Panc1 (cell line): Measurements from ENCODE around the gene MRPL10.

Source experiments
- POLR2AphosphoS5 ChIP-seq: IDR thresholded peaks from 2 replicates; pipeline ENCODE4 v1.6.1; 2012; ENCODE audit warnings: mild to moderate bottlenecking, low read depth, low read length, moderate library complexity
- REST ChIP-seq, 2 experiments: IDR thresholded peaks; 2 replicates each; pipeline ENCODE4 v1.6.1; 2011 to 2012; ENCODE audit warnings: low read depth in 2 of 2, control low read depth in 1 of 2, low read length in 1 of 2, mild to moderate bottlenecking in 1 of 2, moderate library complexity in 1 of 2; ENCODE audit not compliant: insufficient read depth in 1 of 2
- TCF7L2 ChIP-seq: IDR thresholded peaks from 2 replicates; pipeline ENCODE4 v1.6.1; 2011; ENCODE audit warnings: mild to moderate bottlenecking, low read depth, low read length, inconsistent platforms
- TF ChIP-seq, protein P1 (sequence below): fragments of 450-650 bp; IDR thresholded peaks from 2 replicates; pipeline ENCODE4 v1.5.1; 2017; ENCODE audit warnings: mild to moderate bottlenecking

DNA sequence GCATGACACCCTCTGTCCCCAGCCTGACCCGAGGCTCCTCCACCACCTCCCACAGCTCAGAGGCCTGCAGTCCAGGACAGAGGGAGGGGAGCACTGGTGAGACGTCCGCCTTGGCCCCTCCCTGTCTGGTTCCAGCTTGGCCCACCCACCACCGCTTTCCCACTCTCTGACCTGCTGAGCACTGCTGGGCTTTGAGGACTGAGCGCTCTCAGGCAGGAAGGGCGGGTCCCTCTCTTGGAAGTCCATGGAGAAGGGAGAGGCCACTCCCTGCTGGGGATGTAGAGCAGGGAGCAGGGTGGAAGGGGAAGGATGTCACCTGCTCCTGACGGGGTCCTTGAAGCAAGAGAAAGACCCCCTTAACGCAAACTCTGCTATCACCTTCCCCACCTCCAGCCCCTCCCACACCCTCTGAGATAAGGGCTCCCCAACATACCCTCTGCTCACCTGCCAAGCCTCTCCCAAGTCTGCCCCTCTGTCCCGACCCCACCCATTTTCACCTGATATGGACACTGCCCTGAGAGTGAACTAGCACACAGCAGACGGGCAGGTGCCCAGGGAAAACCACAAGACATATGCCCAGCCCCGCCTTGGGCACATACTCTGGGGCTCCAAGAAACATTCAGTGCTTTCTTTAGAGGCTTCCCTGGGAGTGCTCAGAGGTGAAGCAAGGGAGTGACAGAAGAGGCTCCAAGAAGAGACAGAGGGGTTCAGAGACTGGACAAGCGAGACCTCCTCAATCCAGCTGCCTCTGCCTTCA is 11.1 kb downstream of the MRPL10 start:
- TF ChIP-seq, protein P1, sequence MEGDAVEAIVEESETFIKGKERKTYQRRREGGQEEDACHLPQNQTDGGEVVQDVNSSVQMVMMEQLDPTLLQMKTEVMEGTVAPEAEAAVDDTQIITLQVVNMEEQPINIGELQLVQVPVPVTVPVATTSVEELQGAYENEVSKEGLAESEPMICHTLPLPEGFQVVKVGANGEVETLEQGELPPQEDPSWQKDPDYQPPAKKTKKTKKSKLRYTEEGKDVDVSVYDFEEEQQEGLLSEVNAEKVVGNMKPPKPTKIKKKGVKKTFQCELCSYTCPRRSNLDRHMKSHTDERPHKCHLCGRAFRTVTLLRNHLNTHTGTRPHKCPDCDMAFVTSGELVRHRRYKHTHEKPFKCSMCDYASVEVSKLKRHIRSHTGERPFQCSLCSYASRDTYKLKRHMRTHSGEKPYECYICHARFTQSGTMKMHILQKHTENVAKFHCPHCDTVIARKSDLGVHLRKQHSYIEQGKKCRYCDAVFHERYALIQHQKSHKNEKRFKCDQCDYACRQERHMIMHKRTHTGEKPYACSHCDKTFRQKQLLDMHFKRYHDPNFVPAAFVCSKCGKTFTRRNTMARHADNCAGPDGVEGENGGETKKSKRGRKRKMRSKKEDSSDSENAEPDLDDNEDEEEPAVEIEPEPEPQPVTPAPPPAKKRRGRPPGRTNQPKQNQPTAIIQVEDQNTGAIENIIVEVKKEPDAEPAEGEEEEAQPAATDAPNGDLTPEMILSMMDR, result no peak
- TF ChIP-seq REST (IDR thresholded peaks at IDR 0.05; ENCODE audit: insufficient read depth in 1 of 2, low read depth in 2 of 2, low read length in 1 of 2), result no peak
- TF ChIP-seq POLR2AphosphoS5, result no peak
- TF ChIP-seq TCF7L2, result no peak
